GM18868 (cell line): ENCODE results near the gene GGA3.
A peak's percentile ranks its signal among the peaks of the same experiment; 100 is the strongest.

Source experiments
- ATAC-seq: cut with Tn5 transposase; IDR thresholded peaks from one replicate; pipeline ENCODE4 v1.9.1; 2021; ENCODE audit warnings: mild to moderate bottlenecking, moderate library complexity; ENCODE audit not compliant: unreplicated experiment

The GGA3 gene

GRCh38 chr17:75249564-75249963 is 11.8 kb downstream of the GGA3 start:
- ATAC-seq, result no peak

- no peak for ATAC-seq
Observed at GRCh38 chr17:75246404-75246803, 15.0 kb downstream of the GGA3 start.

GRCh38 chr17:75245011-75245410 is 16.4 kb downstream of the GGA3 start:
- ATAC-seq, result no peak

GRCh38 chr17:75244133-75244866 is 17.1 kb downstream of the GGA3 start:
- ATAC-seq, result peak; percentile 49

- no peak for ATAC-seq
Observed at GRCh38 chr17:75242461-75243042, 18.9 kb downstream of the GGA3 start.

GRCh38 chr17:75241996-75242460 is 19.4 kb downstream of the GGA3 start:
- ATAC-seq, result no peak

- ATAC-seq, result no peak
Observed at GRCh38 chr17:75241502-75241901, 19.9 kb downstream of the GGA3 start.

- ATAC-seq, result no peak
Observed at GRCh38 chr17:75241143-75241430, 20.3 kb downstream of the GGA3 start.

GRCh38 chr17:75240394-75241142 is 20.8 kb downstream of the GGA3 start:
- ATAC-seq, result no peak

GRCh38 chr17:75239778-75240393 is 21.5 kb downstream of the GGA3 start:
- ATAC-seq, result no peak

GRCh38 chr17:75239214-75239613 is 22.2 kb downstream of the GGA3 start:
- no peak for ATAC-seq

- no peak for ATAC-seq
Observed at GRCh38 chr17:75238684-75239191, 22.7 kb downstream of the GGA3 start.

GRCh38 chr17:75238020-75238580 is 23.3 kb downstream of the GGA3 start:
- no peak for ATAC-seq

GRCh38 chr17:75237100-75238014 is 24.0 kb downstream of the GGA3 start:
- ATAC-seq, result no peak

- no peak for ATAC-seq
Observed at GRCh38 chr17:75232786-75233185, 28.6 kb downstream of the GGA3 start.

GRCh38 chr17:75231741-75232464 is 29.5 kb downstream of the GGA3 start:
- ATAC-seq, result no peak

GRCh38 chr17:75231071-75231470 is 30.3 kb downstream of the GGA3 start:
- ATAC-seq, result no peak

- ATAC-seq, result no peak
Observed at GRCh38 chr17:75228847-75229246, 32.6 kb downstream of the GGA3 start.

- ATAC-seq, result no peak
Observed at GRCh38 chr17:75228305-75228704, 33.1 kb downstream of the GGA3 start.
